ENCODE measurements around the gene GMPPA. TPM values are rescaled to one million over a fixed set of nuclear protein-coding genes. Genes with fewer than 3 reads are reported as not detected.

The GMPPA gene
- total and polyA plus RNA-seq, 9 donors: 23.4 to 34.3 (median 27.6) TPM

DNA sequence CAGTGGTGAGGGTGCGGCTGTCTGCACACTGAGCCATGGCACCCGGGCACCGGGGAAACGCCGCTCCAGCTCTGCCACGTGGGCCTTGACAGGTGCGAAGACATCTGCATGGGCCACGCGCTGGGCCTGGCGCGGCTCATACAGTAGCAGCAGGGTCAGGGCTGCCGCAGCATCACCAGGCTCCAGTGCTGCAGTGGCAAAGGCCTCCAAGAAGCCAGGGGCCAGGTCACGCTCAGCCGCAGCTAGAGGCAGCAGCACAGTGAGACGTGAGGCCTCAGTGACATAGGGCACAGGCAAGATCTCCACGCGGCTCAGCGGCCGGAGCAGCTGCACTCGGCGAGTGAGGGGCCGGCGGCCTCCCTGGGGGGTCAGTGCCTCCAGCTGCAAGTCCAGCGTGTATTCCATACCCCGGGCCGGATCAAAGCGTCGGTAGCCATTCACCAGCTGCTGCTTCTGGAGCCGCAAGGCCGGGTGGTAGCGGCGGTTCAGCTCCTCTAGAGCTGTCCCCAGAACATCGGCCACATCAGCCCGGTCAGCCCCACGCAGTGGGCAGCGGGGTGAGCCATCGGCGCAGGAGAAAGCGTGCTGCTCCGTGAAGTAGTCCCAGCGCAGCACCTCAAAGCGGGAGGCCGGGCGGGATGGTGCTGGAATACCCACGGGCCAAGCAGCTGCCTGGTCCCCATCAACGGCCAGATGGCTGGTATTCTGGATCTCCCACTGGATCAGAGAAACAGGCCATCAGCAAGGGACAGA is 41.4 kb downstream of the GMPPA start:
- WGBS (ENCODE audit: insufficient coverage): 89% methylated on average over 45 of the region's 46 CpGs
- DNase-seq: no peak
- peaks cover 33% of the 10 kb centered on the region for H3K36me3 ChIP-seq (ENCODE audit: control insufficient read depth, insufficient read depth, low read length)
- no peak overlapping the region for H3K27ac ChIP-seq (ENCODE audit: low read length)
- peaks cover 6% of the 10 kb centered on the region for H3K27me3 ChIP-seq (ENCODE audit: control insufficient read depth, insufficient read depth, low read length)
- H3K4me3 ChIP-seq (ENCODE audit: low read length): no peak overlapping the region
- H3K9me3 ChIP-seq (replicated peaks; ENCODE audit: control insufficient read depth, low read depth, low read length): no peaks in the 10 kb centered on the region
- peaks cover 42% of the 10 kb centered on the region for H3K4me1 ChIP-seq (ENCODE audit: control insufficient read depth, insufficient read depth, low read length)

DNA sequence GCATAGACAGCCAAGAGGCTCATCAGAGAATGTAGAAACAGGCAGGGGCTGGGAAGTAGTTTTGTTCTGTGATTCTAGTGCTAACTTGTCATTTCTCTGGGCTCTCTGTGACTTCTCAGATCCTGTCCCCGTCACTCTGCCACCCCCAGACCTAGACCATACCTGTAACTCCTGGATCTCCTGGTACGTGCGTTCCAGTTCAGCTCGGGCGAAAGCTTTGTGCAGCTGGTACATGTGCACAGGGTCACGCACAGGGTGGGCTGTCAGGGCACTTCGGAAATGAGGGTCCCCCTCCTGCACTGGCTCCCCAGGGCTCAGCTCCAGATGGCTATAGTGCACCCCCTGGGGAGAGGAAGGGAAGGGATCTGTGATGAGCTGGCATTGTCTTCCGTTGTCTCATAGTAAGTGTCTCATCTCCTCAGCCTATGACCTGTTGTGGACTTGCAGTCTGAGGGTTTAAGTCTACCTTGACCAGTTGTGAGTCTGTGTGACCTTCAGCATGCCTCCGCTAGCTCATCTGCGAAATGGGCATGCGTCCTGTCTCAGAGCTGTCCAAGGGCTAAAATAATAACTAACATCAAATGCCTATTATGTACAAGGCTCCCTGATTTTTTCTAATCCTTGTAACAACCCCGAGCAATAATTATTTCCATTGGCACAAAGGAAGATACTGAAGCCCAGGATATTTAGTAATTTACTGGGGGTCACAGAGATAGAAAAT is 42.3 kb downstream of the GMPPA start:
- Histone ChIP-seq H3K4me3 (ENCODE audit: low read length) (no peak overlapping the region), H3K9me3 (replicated peaks; ENCODE audit: control insufficient read depth, low read depth, low read length) (no peaks in the 10 kb centered on the region), H3K27me3 (ENCODE audit: control insufficient read depth, insufficient read depth, low read length) (peaks cover 10% of the 10 kb centered on the region), H3K36me3 (ENCODE audit: control insufficient read depth, insufficient read depth, low read length) (peaks cover 33% of the 10 kb centered on the region), H3K4me1 (ENCODE audit: control insufficient read depth, insufficient read depth, low read length) (peaks cover 42% of the 10 kb centered on the region), H3K27ac (ENCODE audit: low read length) (no peak overlapping the region)
- no peak for DNase-seq
- 94% methylated on average over 7 of the region's 12 CpGs for WGBS (ENCODE audit: insufficient coverage)

DNA sequence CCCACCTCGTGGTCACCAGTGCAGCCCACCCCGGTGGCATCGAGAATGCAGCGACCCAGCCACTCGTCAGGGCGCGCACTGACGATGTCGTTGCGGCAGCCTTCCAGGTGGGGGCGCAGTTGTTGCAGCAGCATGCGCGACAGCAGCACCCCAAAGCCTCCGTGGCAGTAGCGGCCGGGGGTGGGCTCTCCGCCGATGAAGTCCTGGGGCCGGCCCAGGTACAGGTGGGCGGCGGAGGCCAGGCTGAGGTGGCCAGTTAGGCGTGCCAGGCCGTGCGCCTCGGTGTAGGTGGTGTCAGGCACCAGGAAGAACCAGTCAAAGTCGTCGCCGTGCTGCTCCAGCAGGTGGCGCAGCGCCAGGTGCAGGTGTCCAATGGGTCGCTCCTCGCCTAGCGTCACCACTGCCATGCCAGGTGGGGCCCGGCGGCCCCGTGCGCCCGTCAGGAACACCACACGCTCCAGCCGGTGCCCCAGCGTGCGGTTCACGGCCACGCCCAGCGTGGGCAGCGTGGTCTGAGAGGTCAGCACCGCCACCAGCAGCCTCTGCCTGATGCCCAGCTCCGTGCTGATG is 43.0 kb downstream of the GMPPA start:
- 4% methylated on average over 39 of the region's 48 CpGs for WGBS (ENCODE audit: insufficient coverage)
- Histone ChIP-seq H3K27ac (ENCODE audit: low read length) (peak overlapping the region; percentile 42), H3K9me3 (replicated peaks; ENCODE audit: control insufficient read depth, low read depth, low read length) (no peaks in the 10 kb centered on the region), H3K27me3 (ENCODE audit: control insufficient read depth, insufficient read depth, low read length) (peaks cover 8% of the 10 kb centered on the region), H3K36me3 (ENCODE audit: control insufficient read depth, insufficient read depth, low read length) (peaks cover 33% of the 10 kb centered on the region), H3K4me1 (ENCODE audit: control insufficient read depth, insufficient read depth, low read length) (peaks cover 42% of the 10 kb centered on the region), H3K4me3 (ENCODE audit: low read length) (peak overlapping the region; percentile 9)
- peak; percentile 76 for DNase-seq

DNA sequence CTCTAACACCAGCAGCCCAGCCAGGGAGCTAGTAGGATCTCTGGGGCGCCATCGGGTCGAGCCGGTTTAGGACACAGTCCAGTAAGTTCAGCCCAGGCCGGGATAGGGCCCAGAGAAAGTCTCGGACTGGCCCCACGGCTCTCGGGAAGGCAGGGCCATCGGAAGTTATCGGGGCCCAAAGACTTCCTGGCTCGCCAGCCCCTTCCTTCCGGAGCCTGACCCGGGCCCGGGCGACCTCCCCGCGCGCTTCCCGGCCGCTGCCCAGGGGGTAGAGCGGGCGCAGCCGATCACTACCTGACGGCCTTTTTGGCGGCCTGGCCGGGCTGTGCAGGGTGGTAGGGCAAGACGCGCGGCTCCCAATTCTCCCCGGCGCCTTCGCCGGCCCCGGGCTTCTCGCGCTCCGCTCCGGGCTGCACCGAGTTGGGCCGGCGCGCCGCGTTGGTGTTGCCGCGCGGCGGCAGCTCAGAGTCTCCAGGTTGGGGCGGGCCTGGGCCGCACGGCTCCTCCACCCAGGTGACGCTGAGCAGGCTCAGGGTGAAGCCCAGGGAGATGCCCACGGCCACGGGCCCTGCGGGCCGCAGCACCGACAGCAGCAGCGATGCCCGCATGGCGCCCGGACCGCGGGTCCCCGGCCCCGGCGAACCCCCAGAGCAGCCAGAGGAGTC is 44.4 kb downstream of the GMPPA start:
- Histone ChIP-seq H3K4me1 (ENCODE audit: control insufficient read depth, insufficient read depth, low read length) (peaks cover 38% of the 10 kb centered on the region), H3K27me3 (ENCODE audit: control insufficient read depth, insufficient read depth, low read length) (peaks cover 8% of the 10 kb centered on the region), H3K4me3 (ENCODE audit: low read length) (peak overlapping the region; percentile 60), H3K36me3 (ENCODE audit: control insufficient read depth, insufficient read depth, low read length) (peaks cover 33% of the 10 kb centered on the region), H3K27ac (ENCODE audit: low read length) (peak overlapping the region; percentile 82), H3K9me3 (replicated peaks; ENCODE audit: control insufficient read depth, low read depth, low read length) (no peaks in the 10 kb centered on the region)
- under 1% methylated on average over 66 of the region's 66 CpGs for WGBS (ENCODE audit: insufficient coverage)
- peak; percentile 46 for DNase-seq

DNA sequence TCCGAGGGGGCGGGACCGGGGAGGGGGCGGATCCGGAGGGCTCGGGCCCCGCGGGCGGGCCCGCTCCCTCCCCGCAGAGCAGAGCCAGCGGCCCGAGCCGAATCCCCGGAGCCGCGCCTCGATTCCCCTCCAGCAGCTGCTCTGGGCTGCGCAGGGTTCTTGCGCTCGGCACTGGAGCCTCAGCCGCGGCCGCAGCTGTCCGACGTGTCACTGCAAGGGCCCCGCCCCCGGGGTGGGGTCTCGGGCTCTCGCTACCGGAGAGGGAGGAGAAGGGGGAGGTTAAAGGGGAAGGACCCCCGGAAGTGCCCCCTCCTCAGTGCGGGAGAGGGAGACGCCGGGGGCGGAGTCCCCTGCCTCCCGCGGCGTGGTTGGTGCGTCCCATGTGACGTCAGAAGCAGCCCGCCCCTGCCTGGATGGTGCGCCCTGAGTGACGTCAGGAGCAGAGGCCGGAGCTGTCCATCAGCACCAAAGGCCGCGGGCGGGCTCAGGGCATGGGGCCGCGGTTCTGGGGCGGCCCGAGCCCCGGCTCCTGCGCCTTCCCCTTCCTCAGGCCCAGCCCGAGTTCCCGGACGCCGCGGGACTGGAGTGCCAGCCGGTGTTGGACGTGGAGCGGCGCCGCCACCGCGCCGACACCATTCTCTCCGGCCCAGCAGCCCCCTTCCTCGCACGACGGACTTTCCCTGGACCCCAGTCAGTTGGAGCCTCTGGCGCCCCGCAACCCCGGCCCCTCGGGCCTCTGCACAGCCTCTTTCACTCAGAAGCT is 45.1 kb downstream of the GMPPA start, which contains the start of the genes CHPF and TMEM198:
Gene CHPF (minus strand): TSS at position 214 of the 763 bp plus-strand sequence. CDS start 271 bp downstream, outside the sequence.
Gene TMEM198 (plus strand): TSS at position 433 of the 763 bp plus-strand sequence. CDS start 700 bp downstream, outside the sequence.
- H3K4me1 ChIP-seq (ENCODE audit: control insufficient read depth, insufficient read depth, low read length): peaks cover 31% of the 10 kb centered on the region
- DNase-seq: peak; percentile 100
- H3K36me3 ChIP-seq (ENCODE audit: control insufficient read depth, insufficient read depth, low read length): peaks cover 29% of the 10 kb centered on the region
- H3K27me3 ChIP-seq (ENCODE audit: control insufficient read depth, insufficient read depth, low read length): peaks cover 8% of the 10 kb centered on the region
- WGBS (ENCODE audit: insufficient coverage): under 1% methylated on average over 75 of the region's 75 CpGs
- H3K4me3 ChIP-seq (ENCODE audit: low read length): peak within 1 kb of the TSS; percentile 60
- H3K9me3 ChIP-seq (replicated peaks; ENCODE audit: control insufficient read depth, low read depth, low read length): no peaks in the 10 kb centered on the region
- H3K27ac ChIP-seq (ENCODE audit: low read length): peak within 1 kb of the TSS; percentile 82

DNA sequence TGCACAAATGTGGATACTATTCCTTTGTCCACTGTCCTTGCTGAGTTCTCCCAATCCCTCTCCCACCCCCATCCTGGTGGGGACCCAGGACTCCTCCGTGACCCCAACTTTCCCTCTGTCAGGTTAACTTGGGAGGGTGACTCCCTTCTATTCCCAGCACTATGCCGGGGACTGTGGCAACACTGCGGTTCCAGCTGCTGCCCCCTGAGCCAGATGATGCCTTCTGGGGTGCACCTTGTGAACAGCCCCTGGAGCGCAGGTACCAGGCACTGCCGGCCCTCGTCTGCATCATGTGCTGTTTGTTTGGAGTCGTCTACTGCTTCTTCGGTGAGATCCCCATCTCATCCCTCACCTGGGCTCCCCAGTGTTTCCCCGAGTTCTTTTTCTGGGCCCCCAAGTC is 45.9 kb downstream of the GMPPA start:
- 47% methylated on average over 8 of the region's 9 CpGs for WGBS (ENCODE audit: insufficient coverage)

DNA sequence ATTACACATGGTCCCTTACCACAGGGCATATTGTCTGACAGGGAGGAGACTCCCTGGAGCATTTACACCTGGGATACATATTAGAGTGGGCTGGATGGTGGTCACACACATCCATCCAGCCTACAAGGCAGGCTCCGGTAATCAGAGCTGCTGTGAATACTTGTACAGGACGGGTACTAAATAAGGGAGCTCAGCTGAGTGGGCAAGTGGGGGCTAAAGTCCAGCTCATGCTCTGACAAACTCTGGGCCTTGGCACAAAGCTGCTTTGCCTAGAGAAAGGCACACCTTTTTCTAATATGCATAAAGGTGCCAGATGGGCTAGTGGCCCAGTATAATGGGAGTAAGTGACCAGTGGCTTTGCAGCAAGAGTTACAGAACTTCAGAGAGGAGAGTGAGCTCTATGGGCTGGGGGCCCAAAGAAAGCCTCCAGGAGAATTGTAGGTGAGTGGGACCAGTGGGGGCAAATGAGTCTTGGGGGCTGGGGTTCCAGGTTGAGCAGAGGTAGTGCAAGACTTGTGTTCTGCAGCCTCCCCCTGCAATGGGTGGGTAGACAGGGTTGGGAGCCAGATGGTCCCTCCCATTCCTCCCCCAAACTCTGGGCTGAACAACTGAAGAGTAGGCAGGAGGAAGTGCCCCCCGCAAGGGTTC is 46.7 kb downstream of the GMPPA start:
- Histone ChIP-seq H3K36me3 (ENCODE audit: control insufficient read depth, insufficient read depth, low read length) (peaks cover 27% of the 10 kb centered on the region), H3K9me3 (replicated peaks; ENCODE audit: control insufficient read depth, low read depth, low read length) (no peaks in the 10 kb centered on the region), H3K27me3 (ENCODE audit: control insufficient read depth, insufficient read depth, low read length) (peaks cover 13% of the 10 kb centered on the region), H3K4me3 (ENCODE audit: low read length) (no peak overlapping the region), H3K4me1 (ENCODE audit: control insufficient read depth, insufficient read depth, low read length) (peaks cover 27% of the 10 kb centered on the region), H3K27ac (ENCODE audit: low read length) (no peak overlapping the region)
- WGBS (ENCODE audit: insufficient coverage): 100% methylated on average over 1 of the region's 3 CpGs
- DNase-seq: no peak

More for the DNA sequence above, 45.9 kb downstream of the GMPPA start:
- H3K27ac ChIP-seq (ENCODE audit: low read length): peak overlapping the region; percentile 56
- peak overlapping the region; percentile 60 for H3K4me3 ChIP-seq (ENCODE audit: low read length)
- peaks cover 10% of the 10 kb centered on the region for H3K27me3 ChIP-seq (ENCODE audit: control insufficient read depth, insufficient read depth, low read length)
- peaks cover 28% of the 10 kb centered on the region for H3K36me3 ChIP-seq (ENCODE audit: control insufficient read depth, insufficient read depth, low read length)
- H3K9me3 ChIP-seq (replicated peaks; ENCODE audit: control insufficient read depth, low read depth, low read length): no peaks in the 10 kb centered on the region
- H3K4me1 ChIP-seq (ENCODE audit: control insufficient read depth, insufficient read depth, low read length): peaks cover 27% of the 10 kb centered on the region
- DNase-seq: no peak

DNA sequence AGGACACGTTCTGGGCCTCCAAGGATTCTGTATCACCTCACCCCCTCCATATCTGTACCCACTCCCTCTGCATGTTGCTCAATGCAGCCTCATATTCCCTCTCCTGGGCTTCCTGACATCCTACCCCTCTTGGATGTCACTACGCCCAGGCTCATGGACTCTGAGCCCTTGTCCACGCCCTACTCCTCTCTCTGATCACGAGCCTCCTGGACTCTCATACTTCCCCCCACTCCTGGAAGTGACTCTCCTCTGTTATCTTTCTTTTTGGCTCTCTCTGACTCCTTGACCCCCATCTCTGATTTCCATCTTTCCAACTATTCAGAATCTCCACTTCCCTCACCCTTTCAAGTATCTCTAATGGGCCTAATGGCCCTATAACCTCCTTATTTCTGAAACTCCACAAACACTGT is 47.3 kb downstream of the GMPPA start:
- Histone ChIP-seq H3K27ac (ENCODE audit: low read length) (no peak overlapping the region), H3K4me1 (ENCODE audit: control insufficient read depth, insufficient read depth, low read length) (peaks cover 27% of the 10 kb centered on the region), H3K27me3 (ENCODE audit: control insufficient read depth, insufficient read depth, low read length) (peaks cover 16% of the 10 kb centered on the region), H3K4me3 (ENCODE audit: low read length) (no peak overlapping the region), H3K9me3 (replicated peaks; ENCODE audit: control insufficient read depth, low read depth, low read length) (no peaks in the 10 kb centered on the region), H3K36me3 (ENCODE audit: control insufficient read depth, insufficient read depth, low read length) (peaks cover 24% of the 10 kb centered on the region)
- no peak for DNase-seq
- 62% methylated on average over 4 of the region's 4 CpGs for WGBS (ENCODE audit: insufficient coverage)

DNA sequence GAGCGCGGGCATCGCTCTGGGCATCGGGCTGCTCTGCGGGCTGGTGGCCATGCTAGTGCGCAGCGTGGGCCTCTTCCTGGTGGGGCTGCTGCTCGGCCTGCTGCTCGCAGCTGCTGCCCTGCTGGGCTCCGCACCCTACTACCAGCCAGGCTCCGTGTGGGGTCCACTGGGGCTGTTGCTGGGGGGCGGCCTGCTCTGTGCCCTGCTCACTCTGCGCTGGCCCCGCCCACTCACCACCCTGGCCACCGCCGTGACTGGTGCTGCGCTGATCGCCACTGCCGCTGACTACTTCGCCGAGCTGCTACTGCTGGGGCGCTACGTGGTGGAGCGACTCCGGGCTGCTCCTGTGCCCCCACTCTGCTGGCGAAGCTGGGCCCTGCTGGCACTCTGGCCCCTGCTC is 48.9 kb downstream of the GMPPA start:
- H3K27me3 ChIP-seq (ENCODE audit: control insufficient read depth, insufficient read depth, low read length): peaks cover 26% of the 10 kb centered on the region
- peaks cover 29% of the 10 kb centered on the region for H3K4me1 ChIP-seq (ENCODE audit: control insufficient read depth, insufficient read depth, low read length)
- H3K4me3 ChIP-seq (ENCODE audit: low read length): no peak overlapping the region
- WGBS (ENCODE audit: insufficient coverage): 96% methylated on average over 26 of the region's 26 CpGs
- no peak for DNase-seq
- H3K9me3 ChIP-seq (replicated peaks; ENCODE audit: control insufficient read depth, low read depth, low read length): no peaks in the 10 kb centered on the region
- H3K27ac ChIP-seq (ENCODE audit: low read length): no peak overlapping the region
- H3K36me3 ChIP-seq (ENCODE audit: control insufficient read depth, insufficient read depth, low read length): peaks cover 17% of the 10 kb centered on the region

Measured in muscle of leg (tissue), 11 donors.